SKM-1 (cell line): ENCODE measurements around the gene CCDC182.

ENCODE experiments used
- DNase-seq: peaks from one replicate; lab custom pipeline; 2025; ENCODE audit not compliant: unreplicated experiment; lab: John Stamatoyannopoulos, UW

Gene CCDC182

DNA sequence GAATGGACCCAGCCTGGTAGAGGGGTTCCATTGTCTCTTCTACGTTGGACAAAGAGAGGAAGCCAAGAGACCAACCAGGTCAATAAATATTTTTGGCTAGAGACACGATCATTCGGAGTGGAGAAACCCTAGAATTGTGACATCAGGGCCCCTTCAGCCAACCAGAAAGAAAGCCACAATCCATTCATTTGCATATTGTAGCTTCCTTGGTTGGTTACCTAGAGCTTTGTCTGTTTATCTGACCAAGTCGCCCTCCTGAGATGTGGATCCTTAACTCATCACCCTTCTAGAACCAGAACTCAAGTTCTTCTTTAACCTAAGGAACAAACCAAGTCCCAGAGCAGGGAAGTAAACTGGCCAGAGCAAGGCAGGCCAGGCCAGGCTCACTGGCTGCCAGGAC lies at the start of gene CCDC182:
TSS of gene CCDC182 (minus strand) at position 58 of the 400 bp plus-strand sequence. CDS start at position 31, 27 bp downstream.
- DNase-seq = no peak

DNA sequence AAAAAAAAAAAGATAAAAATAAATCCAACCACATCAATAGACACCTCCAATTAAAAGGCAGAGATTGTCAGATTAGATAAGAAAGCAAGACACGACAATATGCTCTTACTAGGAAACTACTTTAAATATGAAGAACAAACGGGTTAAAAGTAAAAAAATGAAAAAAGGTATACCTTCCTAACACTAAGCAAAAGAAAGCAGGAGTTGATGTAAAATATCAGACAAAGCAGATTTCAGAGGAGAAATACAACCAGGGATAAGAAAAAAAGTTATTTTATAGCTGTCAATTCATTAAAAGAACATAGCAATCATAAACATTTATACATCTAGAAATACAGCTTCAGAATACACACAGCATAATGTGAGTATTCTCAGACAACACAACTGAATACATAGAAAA lies 49.7 kb upstream of the CCDC182 start:
- no peak for DNase-seq

DNA sequence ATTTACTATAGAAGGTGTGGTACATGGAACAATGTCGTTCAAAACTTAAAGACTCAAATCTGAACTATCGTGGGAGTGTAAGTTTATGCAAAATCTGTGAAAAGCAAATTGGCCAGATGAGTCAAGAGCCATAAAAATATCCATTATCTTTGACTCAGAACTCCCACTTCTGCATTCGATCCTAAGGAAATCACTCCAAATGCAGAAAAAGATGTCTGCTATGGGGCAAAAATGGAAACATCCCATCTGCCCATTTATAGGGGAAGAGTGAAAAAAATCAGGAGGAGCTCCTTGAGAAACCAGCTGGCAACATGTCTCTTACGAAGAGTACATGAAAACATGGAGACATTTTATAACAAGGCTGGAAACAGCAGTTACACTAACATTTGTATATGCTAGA lies 43.6 kb upstream of the CCDC182 start:
- no peak for DNase-seq

- DNase-seq = no peak
Measured at GRCh38 chr17:57785022-57785421, 39.9 kb upstream of the CCDC182 start.

DNA sequence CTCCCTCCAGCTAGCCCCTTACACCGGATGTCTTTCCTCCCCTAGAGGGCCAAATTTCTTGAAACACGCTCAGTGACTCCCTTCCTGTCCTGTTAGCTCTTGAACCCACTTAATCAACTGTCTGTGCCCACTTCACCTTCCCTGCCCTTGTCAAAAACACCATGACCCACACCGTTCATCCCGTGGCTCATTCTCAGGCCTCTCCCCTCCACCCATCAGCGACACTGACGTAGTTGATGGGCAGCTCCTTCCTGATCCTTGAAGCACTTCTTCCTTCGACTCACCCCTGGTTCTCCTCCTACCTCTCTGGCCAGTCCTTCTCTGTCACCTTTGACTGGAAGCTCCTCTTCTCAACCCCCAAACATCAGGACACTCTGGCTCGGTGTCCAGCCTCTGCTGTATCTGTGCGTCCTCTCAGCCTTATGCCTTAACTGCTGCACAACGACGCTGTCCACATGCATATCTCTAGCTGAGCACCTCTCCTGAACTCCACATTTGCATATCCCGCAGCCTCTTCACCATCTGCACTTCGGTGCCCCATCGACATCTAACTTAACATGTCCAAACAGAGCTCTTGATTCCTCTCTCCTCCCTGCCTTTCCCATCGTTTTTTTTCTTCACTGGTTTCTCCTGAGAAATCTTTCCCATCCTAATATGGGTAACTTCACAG lies 39.3 kb upstream of the CCDC182 start:
- no peak for DNase-seq

DNA sequence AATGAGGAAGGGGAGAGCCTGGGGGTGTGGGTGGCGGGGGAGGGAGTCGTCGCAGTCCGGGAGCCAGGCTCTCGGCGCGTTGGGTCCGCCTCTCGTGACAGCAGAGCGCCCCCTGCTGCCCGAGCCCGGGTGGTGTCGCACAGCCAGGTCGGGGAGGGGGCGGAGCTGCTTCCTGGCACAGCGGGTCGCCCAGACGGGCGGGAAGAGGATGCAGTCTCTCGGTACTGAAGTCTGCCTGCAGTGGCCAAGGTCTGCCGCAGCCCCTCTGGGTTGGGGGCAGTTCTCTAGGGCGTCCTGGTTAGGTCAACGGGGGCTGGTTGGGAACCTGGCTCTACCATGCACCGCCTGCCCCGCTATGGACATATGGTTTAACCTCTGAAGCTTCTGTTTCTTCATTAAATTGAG lies 38.2 kb upstream of the CCDC182 start:
- DNase-seq = peak; percentile 48

GRCh38 chr17:57782647-57783337 lies 37.7 kb upstream of the CCDC182 start:
- DNase-seq = no peak

GRCh38 chr17:57782062-57782490 lies 37.0 kb upstream of the CCDC182 start:
- DNase-seq = no peak

DNA sequence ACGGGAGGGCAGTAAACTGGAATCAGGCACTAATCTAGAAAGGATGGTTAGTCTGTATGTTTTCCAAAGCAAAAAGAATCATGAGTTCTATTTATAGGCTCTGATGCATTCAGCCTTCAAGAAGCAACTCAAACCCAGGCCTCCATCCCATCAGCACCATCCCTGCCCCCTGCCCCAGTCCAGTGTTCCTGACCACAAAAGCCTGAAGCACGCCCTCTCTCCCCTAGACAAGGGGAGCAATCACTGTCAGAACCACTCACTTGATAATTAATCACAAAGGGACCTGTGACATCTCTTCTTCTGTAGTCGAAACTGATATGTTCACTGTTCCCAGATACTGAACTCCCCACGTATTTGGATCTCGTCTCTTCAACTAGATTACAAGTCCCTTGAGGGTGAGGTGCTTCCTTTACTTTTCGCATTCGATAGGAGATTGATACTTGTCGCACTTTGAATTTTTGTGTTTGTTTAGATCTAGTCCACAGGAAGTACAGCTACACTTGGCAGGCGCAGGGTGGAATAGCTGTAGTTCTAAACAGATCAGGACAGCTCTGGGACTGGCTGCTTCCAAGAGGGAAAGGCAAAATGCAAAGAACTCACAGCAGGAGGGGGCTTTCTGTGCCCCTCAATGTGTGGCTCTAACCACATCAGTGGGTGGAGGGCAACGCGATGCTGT lies 36.4 kb upstream of the CCDC182 start:
- DNase-seq = no peak

- no peak for DNase-seq
Measured at GRCh38 chr17:57779706-57780105, 34.6 kb upstream of the CCDC182 start.

DNA sequence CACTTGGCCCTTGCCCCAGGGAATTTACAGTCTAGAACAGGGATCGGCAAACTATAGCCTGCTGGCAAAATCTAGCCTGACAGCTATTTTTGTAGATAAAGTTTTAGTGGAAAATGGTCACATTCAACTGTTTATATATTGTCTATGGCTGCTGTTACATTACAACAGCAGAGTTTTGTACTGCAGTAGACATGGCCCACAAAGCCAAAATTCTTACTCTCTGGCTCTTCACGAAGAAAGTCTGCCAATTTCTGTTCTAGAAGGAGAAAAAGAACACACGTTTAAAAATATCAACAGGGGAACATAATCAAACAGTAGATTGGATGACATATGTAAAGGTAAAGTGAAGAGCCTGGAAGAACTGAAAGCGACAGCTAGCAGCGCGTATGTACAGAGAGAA lies 33.2 kb upstream of the CCDC182 start:
- DNase-seq = no peak

- no peak for DNase-seq
Measured at GRCh38 chr17:57776366-57776765, 31.3 kb upstream of the CCDC182 start.

GRCh38 chr17:57774872-57775271 lies 29.8 kb upstream of the CCDC182 start:
- no peak for DNase-seq

DNA sequence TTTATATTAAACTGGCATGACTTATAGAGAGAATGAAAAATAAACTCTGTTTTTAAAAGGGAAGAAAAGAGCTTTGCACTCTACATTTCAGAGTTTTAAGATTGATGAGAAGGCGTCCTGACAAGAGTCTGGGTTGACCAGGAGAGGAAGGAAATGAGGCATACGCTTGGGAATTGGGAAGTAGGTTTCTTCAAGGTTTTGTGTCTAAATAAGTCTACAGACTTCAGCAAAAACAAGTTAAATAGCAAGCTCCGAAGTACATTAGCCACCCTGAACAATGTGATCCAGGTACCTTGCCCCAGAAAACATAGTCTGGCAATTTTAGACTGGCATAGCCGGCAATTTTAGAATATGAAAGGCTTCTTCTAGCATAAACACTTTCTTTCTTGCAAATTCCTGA lies 28.5 kb upstream of the CCDC182 start:
- no peak for DNase-seq

DNA sequence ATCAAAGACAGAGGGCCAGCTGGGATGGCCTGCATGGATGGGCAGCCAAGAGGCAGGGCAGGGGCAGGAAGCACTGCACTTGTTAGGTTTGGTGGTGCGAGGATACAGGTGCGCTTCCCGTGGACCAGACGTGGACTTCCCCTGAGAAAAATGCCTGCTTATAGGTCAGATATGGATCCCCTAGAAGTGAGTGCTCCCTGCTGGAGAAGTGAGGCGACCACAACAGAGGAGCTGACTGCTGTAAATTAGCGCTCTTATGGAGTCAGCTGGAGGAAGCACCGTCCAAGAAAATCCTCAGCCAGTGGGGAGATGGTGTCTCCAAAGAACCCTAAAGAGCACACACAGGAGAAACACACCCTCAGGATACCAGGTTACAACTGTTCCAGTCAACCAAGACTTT lies 27.7 kb upstream of the CCDC182 start:
- DNase-seq = no peak

- DNase-seq = no peak
Measured at GRCh38 chr17:57767561-57767960, 22.5 kb upstream of the CCDC182 start.

GRCh38 chr17:57766318-57766943 lies 21.3 kb upstream of the CCDC182 start:
- no peak for DNase-seq

DNA sequence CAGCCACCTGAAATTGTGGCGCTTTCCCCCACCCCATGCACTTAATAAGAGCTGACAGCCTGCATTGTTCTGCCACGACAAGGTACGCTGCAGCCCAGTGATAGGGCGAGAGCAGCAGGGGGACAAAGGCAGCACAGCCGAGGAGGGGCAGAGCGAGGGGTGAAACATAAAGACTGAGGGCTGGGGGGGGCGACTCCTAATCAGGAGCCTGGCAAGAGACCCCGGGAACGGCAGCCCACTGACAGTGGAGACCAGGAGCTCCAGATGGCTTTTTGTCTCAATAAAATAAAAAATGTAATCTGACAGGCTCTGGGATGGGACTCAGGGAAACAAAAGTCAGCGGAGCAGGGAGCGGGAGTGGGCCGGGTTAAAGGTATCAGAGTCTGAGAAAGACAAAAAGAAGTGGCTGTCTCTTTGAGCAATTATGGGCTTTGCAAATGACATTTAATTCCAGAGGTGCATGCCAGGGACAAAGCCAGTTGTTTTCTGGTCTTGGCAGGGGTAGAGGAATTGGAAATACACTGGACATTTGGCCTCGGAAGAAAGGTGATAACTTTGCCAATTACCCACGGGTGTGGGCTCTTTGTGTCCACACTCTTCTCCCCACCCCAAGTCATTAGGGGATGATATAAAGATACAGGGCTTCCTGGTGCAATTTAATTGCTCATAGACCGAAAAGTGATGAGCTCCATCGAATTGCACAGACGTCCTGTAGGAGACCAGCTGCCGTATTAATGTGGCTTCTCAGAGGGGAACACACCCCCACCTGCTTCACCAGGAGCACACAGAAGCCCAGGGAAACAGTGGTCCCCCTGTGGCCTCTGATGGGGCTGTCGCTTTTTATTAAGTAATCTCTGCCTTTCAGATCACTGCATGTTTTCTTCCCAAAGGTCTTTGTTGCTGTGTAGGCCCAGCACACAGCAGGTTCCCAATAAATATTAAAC lies 17.6 kb upstream of the CCDC182 start:
- no peak for DNase-seq

GRCh38 chr17:57761887-57762286 lies 16.8 kb upstream of the CCDC182 start:
- no peak for DNase-seq

- no peak for DNase-seq
Measured at GRCh38 chr17:57760046-57760445, 14.9 kb upstream of the CCDC182 start.

- no peak for DNase-seq
Measured at GRCh38 chr17:57758654-57759053, 13.6 kb upstream of the CCDC182 start.
